ENCODE results near the gene SESN3. TPM values are rescaled to one million over a fixed set of nuclear protein-coding genes. Genes with fewer than 3 reads are reported as not detected.

Gene SESN3
- total RNA-seq, 2 experiments from 2014 or later, result 47.6 to 50.6 TPM

- Mint-ChIP-seq H3K27me3 (no peaks in the 10 kb centered on the region), H3K36me3 (ENCODE audit: low read depth) (no peaks in the 10 kb centered on the region), H3K9me3 (peaks cover 2% of the 10 kb centered on the region), H3K4me3 (no peak overlapping the region), H3K4me1 (peaks cover 10% of the 10 kb centered on the region), H3K27ac (no peak overlapping the region)
- DNase-seq, result no peak
- POLR2A ChIA-PET, result no interaction called here
- CTCF ChIA-PET, result interaction anchor here (0.8 to 2.6 kb wide), 3 partner anchors 8 to 38 kb away, joined by 3 to 8 read pairs (median 3); no protein-coding TSS in a partner anchor
Observed at GRCh38 chr11:95245038-95245437, 14.0 kb upstream of the SESN3 start.

- H3K36me3 Mint-ChIP-seq (ENCODE audit: low read depth), result no peaks in the 10 kb centered on the region
- H3K4me1 Mint-ChIP-seq, result peaks cover 4% of the 10 kb centered on the region
- no peak overlapping the region for H3K27ac Mint-ChIP-seq
- ChIA-PET CTCF (interaction anchor here (1.3 to 2.6 kb wide), 4 partner anchors 9 to 462 kb away, joined by 3 to 8 read pairs (median 5); partner anchors contain the start of gene SESN3), POLR2A (no interaction called here)
- H3K27me3 Mint-ChIP-seq, result no peaks in the 10 kb centered on the region
- H3K4me3 Mint-ChIP-seq, result no peak overlapping the region
- DNase-seq, result no peak
- peaks cover 2% of the 10 kb centered on the region for H3K9me3 Mint-ChIP-seq
Observed at GRCh38 chr11:95243673-95244072, 12.7 kb upstream of the SESN3 start.

- CTCF ChIA-PET, result interaction anchor here (0.6 to 2.6 kb wide), 5 partner anchors 10 to 463 kb away, joined by 3 to 8 read pairs (median 4); partner anchors contain the start of gene SESN3
- DNase-seq, result no peak
- H3K36me3 Mint-ChIP-seq (ENCODE audit: low read depth), result no peaks in the 10 kb centered on the region
- no peak overlapping the region for H3K4me3 Mint-ChIP-seq
- no peaks in the 10 kb centered on the region for H3K27me3 Mint-ChIP-seq
- peak overlapping the region; percentile 41 for H3K27ac Mint-ChIP-seq
- POLR2A ChIA-PET, result no interaction called here
- H3K9me3 Mint-ChIP-seq, result peaks cover 2% of the 10 kb centered on the region
- peaks cover 2% of the 10 kb centered on the region for H3K4me1 Mint-ChIP-seq
Observed at GRCh38 chr11:95242845-95243605, 12.0 kb upstream of the SESN3 start.

GRCh38 chr11:95242091-95242844 is 11.3 kb upstream of the SESN3 start:
- ChIA-PET POLR2A (no interaction called here), CTCF (interaction anchor here (1.3 to 2.6 kb wide), 2 partner anchors 10 to 463 kb away, joined by 4 to 8 read pairs; no protein-coding TSS in a partner anchor)
- Mint-ChIP-seq H3K4me3 (no peak overlapping the region), H3K27ac (no peak overlapping the region), H3K36me3 (ENCODE audit: low read depth) (no peaks in the 10 kb centered on the region), H3K27me3 (no peaks in the 10 kb centered on the region), H3K4me1 (peaks cover 2% of the 10 kb centered on the region), H3K9me3 (peaks cover 2% of the 10 kb centered on the region)
- no peak for DNase-seq

- Mint-ChIP-seq H3K9me3 (peaks cover 2% of the 10 kb centered on the region), H3K27ac (no peak overlapping the region), H3K36me3 (ENCODE audit: low read depth) (no peaks in the 10 kb centered on the region), H3K4me1 (peaks cover 2% of the 10 kb centered on the region), H3K4me3 (no peak overlapping the region), H3K27me3 (no peaks in the 10 kb centered on the region)
- CTCF ChIA-PET, result interaction anchor here (0.8 kb wide), 1 partner anchor 90 kb away, joined by 3 read pairs; no protein-coding TSS in a partner anchor
- DNase-seq, result no peak
- POLR2A ChIA-PET, result no interaction called here
Observed at GRCh38 chr11:95241681-95242081, 10.7 kb upstream of the SESN3 start.

GRCh38 chr11:95239871-95240649 is 9.1 kb upstream of the SESN3 start:
- Mint-ChIP-seq H3K36me3 (ENCODE audit: low read depth) (no peaks in the 10 kb centered on the region), H3K27ac (no peak overlapping the region), H3K27me3 (no peaks in the 10 kb centered on the region), H3K4me3 (no peak overlapping the region), H3K4me1 (peaks cover 2% of the 10 kb centered on the region), H3K9me3 (no peaks in the 10 kb centered on the region)
- POLR2A ChIA-PET, result no interaction called here
- no peak for DNase-seq
- CTCF ChIA-PET, result interaction anchor here (0.8 kb wide), 1 partner anchor 14 kb away, joined by 3 read pairs; no protein-coding TSS in a partner anchor

GRCh38 chr11:95232666-95233065 is 1.7 kb upstream of the SESN3 start:
- no peaks in the 10 kb centered on the region for H3K27me3 Mint-ChIP-seq
- ChIA-PET CTCF (interaction anchor here (0.6 to 2.2 kb wide), 7 partner anchors 11 to 798 kb away, joined by 3 to 12 read pairs (median 4); no protein-coding TSS in a partner anchor), POLR2A (interaction anchor here (0.6 to 0.7 kb wide), 3 partner anchors 164 to 461 kb away, joined by 4 to 10 read pairs (median 5); no protein-coding TSS in a partner anchor)
- no peak overlapping the region for H3K4me3 Mint-ChIP-seq
- H3K27ac Mint-ChIP-seq, result no peak overlapping the region
- peaks cover 34% of the 10 kb centered on the region for H3K4me1 Mint-ChIP-seq
- peaks cover 4% of the 10 kb centered on the region for H3K9me3 Mint-ChIP-seq
- H3K36me3 Mint-ChIP-seq (ENCODE audit: low read depth), result peaks cover 14% of the 10 kb centered on the region
- no peak for DNase-seq

- H3K4me3 Mint-ChIP-seq, result no peak overlapping the region
Observed at GRCh38 chr11:95231881-95232605, 1.0 kb upstream of the SESN3 start.

GRCh38 chr11:95230810-95231126 is 234 bp downstream of the SESN3 start:
- ChIA-PET POLR2A (interaction anchor here (0.9 to 1.5 kb wide), 2 partner anchors 164 to 559 kb away, joined by 4 to 5 read pairs; partner anchors contain the start of genes FAM76B and SRSF8), CTCF (interaction anchor here (0.7 to 2.2 kb wide), 6 partner anchors 13 to 475 kb away, joined by 3 to 12 read pairs (median 6); no protein-coding TSS in a partner anchor)
- H3K27ac Mint-ChIP-seq, result no peak overlapping the region
- peaks cover 50% of the 10 kb centered on the region for H3K4me1 Mint-ChIP-seq
- H3K4me3 Mint-ChIP-seq, result no peak overlapping the region
- peaks cover 4% of the 10 kb centered on the region for H3K9me3 Mint-ChIP-seq
- peaks cover 21% of the 10 kb centered on the region for H3K36me3 Mint-ChIP-seq (ENCODE audit: low read depth)
- no peak for DNase-seq
- H3K27me3 Mint-ChIP-seq, result no peaks in the 10 kb centered on the region

More at GRCh38 chr11:95231881-95232605, 1.0 kb upstream of the SESN3 start:
- H3K4me1 Mint-ChIP-seq, result peaks cover 40% of the 10 kb centered on the region
- DNase-seq, result peak; percentile 71
- POLR2A ChIA-PET, result interaction anchor here (0.6 to 1.5 kb wide), 7 partner anchors 22 to 561 kb away, joined by 3 to 6 read pairs (median 4); partner anchors contain the start of genes FAM76B and SRSF8
- CTCF ChIA-PET, result interaction anchor here (0.6 to 2.2 kb wide), 9 partner anchors 11 to 555 kb away, joined by 3 to 12 read pairs (median 3); no protein-coding TSS in a partner anchor
- H3K9me3 Mint-ChIP-seq, result peaks cover 4% of the 10 kb centered on the region
- no peak overlapping the region for H3K27ac Mint-ChIP-seq
- peaks cover 14% of the 10 kb centered on the region for H3K36me3 Mint-ChIP-seq (ENCODE audit: low read depth)
- no peaks in the 10 kb centered on the region for H3K27me3 Mint-ChIP-seq

GRCh38 chr11:95229993-95230809 is 801 bp downstream of the SESN3 start:
- Mint-ChIP-seq H3K4me1 (peaks cover 54% of the 10 kb centered on the region), H3K36me3 (ENCODE audit: low read depth) (peaks cover 25% of the 10 kb centered on the region)
- CTCF ChIA-PET, result interaction anchor here (0.6 to 1.3 kb wide), 4 partner anchors 18 to 78 kb away, joined by 3 to 7 read pairs (median 3); no protein-coding TSS in a partner anchor

More at GRCh38 chr11:95229993-95230809, 801 bp downstream of the SESN3 start:
- POLR2A ChIA-PET, result interaction anchor here (0.6 kb wide), 1 partner anchor 325 kb away, joined by 6 read pairs; no protein-coding TSS in a partner anchor
- Mint-ChIP-seq H3K27ac (peak overlapping the region; percentile 92), H3K4me3 (no peak overlapping the region), H3K9me3 (peaks cover 4% of the 10 kb centered on the region), H3K27me3 (no peaks in the 10 kb centered on the region)
- peak; percentile 25 for DNase-seq

All from activated CD4-positive, alpha-beta T cell treated with anti-CD3 and anti-CD28 coated beads, Interleukin-2, amount 10 ng/mL, durations not matched to agents 7 days and 5 days (primary cell).